HL-60/S4 treated with retinoic acid at 250 ng/mL for 4 days and 3 days (cell line): ENCODE results near the gene CCZ1.
"Not testable (repeated sequence)": the region's sequence is repeated elsewhere in the genome, so short reads cannot be mapped to it uniquely, and the experiment has no call there.

ENCODE experiments used
- in situ Hi-C: fragments of 300-500 bp; cut with MboI; formaldehyde crosslinking; loops from 2 replicates; pipeline ENCODE4 v1.7.0; 2022; ENCODE audit warnings: low sequenced_read_pairs

Gene CCZ1

GRCh38 chr7:5898480-5899224 is at the start of gene CCZ1:
Gene CCZ1 (plus strand): TSS chr7:5898733. CDS start chr7:5898800, 67 bp downstream.
- in situ Hi-C loops, result not testable (repeated sequence)

GRCh38 chr7:5850944-5851343 is 47.6 kb upstream of the CCZ1 start:
- in situ Hi-C loops, result no loop called here

GRCh38 chr7:5854738-5855137 is 43.8 kb upstream of the CCZ1 start:
- in situ Hi-C loops, result no loop called here

GRCh38 chr7:5857041-5857575 is 41.4 kb upstream of the CCZ1 start:
- in situ Hi-C loops, result not testable (repeated sequence)

- in situ Hi-C loops, result not testable (repeated sequence)
Observed at GRCh38 chr7:5858494-5858893, 40.0 kb upstream of the CCZ1 start.

- in situ Hi-C loops, result not testable (repeated sequence)
Observed at GRCh38 chr7:5861281-5861680, 37.3 kb upstream of the CCZ1 start.

- in situ Hi-C loops, result not testable (repeated sequence)
Observed at GRCh38 chr7:5862753-5863366, 35.7 kb upstream of the CCZ1 start.

GRCh38 chr7:5865279-5865931 is 33.1 kb upstream of the CCZ1 start:
- in situ Hi-C loops, result not testable (repeated sequence)

- in situ Hi-C loops, result no loop called here
Observed at GRCh38 chr7:5867060-5867459, 31.5 kb upstream of the CCZ1 start.

GRCh38 chr7:5868928-5869341 is 29.6 kb upstream of the CCZ1 start:
- in situ Hi-C loops, result not testable (repeated sequence)

GRCh38 chr7:5869691-5870090 is 28.8 kb upstream of the CCZ1 start:
- in situ Hi-C loops, result no loop called here

- in situ Hi-C loops, result no loop called here
Observed at GRCh38 chr7:5870311-5870710, 28.2 kb upstream of the CCZ1 start.

GRCh38 chr7:5872326-5872725 is 26.2 kb upstream of the CCZ1 start:
- in situ Hi-C loops, result no loop called here

- in situ Hi-C loops, result not testable (repeated sequence)
Observed at GRCh38 chr7:5879591-5879990, 18.9 kb upstream of the CCZ1 start.

- in situ Hi-C loops, result not testable (repeated sequence)
Observed at GRCh38 chr7:5880106-5880505, 18.4 kb upstream of the CCZ1 start.

GRCh38 chr7:5884431-5884830 is 14.1 kb upstream of the CCZ1 start:
- in situ Hi-C loops, result not testable (repeated sequence)

- in situ Hi-C loops, result not testable (repeated sequence)
Observed at GRCh38 chr7:5888021-5888420, 10.5 kb upstream of the CCZ1 start.

GRCh38 chr7:5890244-5890643 is 8.3 kb upstream of the CCZ1 start:
- in situ Hi-C loops, result not testable (repeated sequence)

GRCh38 chr7:5892498-5892897 is 6.0 kb upstream of the CCZ1 start:
- in situ Hi-C loops, result no loop called here

- in situ Hi-C loops, result not testable (repeated sequence)
Observed at GRCh38 chr7:5897369-5897919, 1.1 kb upstream of the CCZ1 start.

- in situ Hi-C loops, result not testable (repeated sequence)
Observed at GRCh38 chr7:5903002-5903401, 4.5 kb downstream of the CCZ1 start.
